ENCODE measurements around the gene DCN.

The DCN gene

DNA sequence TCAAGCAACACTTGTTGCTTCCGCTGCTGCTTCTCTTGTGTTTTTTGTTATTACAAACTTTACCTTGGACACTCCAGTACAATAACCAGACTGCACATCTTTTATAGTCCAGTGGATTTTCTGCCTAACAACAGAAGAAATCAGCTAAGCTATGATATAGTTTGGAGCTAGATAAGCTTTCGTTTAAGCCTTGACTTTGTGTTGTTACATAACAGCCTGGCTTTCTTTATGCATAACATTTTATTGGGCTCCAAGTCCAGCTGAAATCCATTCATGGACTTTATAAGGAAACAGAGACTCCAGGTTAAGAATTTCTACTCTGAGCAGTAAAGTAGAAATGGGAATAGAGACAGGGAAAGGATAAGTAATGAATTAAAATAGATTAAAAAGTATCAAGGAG lies 3.5 kb upstream of the DCN start:
- DNase-seq (ENCODE audit: low spot score) (no peak), FAIRE-seq (no peak)

DNA sequence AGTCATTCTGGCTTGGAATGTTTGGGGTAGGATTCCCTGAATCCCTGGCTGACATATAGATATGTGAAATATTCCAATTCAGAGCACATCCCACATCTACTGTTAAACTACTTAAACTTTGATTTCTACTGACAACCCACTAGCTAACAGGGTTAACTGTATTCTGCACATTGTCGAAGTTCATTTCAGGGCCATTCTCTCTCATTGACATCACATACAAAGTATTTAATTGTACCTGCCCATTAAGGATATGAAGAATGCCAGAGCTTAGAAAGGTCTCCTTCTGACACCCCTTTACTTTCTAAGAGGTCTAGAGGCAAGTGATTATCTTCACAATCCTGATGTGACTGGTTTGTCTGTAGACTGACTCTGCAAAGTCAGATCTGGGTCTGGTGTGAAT lies 2.8 kb upstream of the DCN start:
- FAIRE-seq (no peak), DNase-seq (ENCODE audit: low spot score) (no peak)

DNA sequence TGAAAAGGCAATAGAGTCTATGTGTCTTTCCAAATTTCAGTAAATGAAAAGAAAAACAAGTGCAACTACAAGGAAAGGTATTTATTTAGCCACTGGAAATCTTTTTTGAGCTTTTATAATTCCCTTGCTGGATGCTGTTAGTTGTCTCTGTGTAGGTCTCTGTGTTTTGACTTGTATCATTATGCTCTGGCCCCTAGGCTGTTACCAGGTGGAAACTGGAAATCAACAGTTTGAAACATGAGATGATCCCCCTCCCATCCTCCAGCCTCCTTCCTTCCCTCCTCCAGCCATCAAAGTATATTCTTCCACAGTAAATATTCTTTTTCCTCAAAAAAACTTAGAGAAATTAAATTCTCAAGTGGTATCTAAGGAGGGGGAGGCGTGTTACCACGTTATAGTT lies 934 bp upstream of the DCN start:
- DNase-seq (ENCODE audit: low spot score), result no peak
- FAIRE-seq, result no peak

DNA sequence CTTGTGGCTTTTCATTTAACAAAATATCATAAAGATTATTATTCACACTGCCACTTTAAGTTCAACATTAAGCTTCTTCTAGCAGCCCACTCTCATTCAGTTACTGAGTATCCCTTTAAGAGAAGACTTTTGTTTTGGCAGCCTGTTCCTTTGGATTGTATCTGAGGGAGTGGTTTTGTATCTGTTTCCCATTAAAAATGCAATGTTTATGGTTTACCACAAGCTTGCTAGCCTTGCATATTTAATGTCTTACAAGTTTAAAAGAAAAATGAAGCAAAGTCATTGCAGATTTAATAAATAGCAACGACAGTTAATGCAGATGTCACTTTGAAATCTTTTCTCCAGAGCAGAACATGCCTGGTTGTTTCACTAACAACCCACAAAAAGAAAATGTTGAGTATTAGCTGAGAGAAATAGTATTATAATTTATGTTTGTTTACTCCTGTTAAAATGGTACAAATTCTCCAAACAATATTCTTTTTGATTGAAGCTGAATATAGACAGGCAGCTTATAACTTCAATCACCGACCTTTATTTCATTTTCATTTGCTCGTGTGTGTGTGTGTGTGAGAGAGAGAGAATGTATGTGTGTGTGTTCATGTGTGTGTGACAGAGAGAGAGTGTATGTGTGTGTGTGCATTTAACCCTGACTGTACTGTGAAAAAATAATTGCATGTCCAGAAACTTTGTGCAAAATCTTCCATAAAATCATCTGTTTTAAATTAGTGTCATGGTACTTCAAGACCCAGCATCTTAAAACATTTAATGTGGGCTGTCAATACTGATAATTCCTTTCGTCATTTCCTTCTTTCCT lies 1.8 kb downstream of the DCN start:
- FAIRE-seq, result no peak

DNA sequence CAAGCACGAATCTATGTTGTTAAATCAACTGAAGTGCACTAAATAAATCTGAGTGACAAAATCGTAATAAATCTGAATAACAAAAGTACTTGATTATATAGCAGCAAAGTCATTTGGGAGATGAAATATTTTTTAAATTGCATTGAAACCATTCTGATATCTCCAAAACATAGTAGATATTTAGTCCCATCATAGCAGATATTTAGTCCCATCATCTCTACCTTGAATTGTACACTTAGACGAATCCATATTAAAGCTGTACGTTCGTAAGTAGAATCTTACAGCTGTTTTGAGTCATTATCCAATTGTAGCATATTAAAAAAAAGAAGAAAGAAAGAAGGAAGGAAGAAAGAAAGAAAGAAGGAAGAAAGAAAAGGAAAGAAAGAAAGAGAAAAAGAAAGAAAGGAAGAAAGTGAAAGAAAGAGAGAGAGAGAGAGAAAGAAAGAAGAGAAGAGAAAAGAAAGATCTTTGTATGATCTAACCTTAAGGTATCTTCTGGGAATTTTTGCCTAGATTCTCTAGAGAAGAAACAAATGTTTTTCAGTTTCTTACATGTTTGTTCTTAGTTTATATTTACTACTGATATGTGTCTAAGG lies 2.6 kb downstream of the DCN start:
- FAIRE-seq (no peak), DNase-seq (ENCODE audit: low spot score) (no peak)

More for the DNA sequence above, 1.8 kb downstream of the DCN start:
- no peak for DNase-seq (ENCODE audit: low spot score)

DNA sequence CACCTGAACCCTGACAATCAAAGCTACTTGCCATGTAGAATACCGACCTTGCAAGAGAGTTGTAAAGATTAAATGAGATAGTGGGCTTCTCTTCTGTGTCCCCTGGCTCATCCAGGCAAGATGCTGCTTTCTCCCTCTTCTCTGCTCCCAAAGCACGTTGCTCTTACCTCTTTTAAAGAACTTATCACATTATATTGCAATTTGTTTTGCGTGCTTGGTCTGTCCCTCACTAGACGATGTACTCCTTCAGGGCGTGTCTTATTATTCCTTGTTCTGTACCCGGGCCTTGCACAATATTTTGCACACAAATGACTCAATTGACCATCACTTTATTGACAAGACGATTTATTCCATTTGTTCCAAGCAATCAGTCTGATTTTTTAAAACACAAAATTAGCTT lies 3.3 kb downstream of the DCN start:
- no peak for DNase-seq (ENCODE audit: low spot score)
- no peak for FAIRE-seq

DNA sequence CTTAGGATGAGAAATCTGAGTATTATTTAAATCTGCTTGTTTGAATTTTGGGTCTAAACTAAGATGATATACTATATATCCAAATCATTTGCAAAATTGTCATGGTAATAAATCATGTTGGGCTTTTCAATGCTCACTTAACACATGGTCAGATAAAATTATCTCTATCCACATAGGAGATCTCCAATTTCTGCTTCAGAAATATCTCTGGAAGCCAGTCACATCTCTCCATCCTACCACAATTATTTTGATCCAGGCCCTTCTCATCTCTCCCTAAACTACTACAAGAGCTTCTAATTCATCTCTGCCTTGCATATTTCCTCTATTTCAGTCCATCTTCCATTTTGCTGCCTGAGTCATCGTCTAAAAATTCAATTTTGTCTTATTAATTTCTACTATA lies 3.8 kb downstream of the DCN start:
- no peak for FAIRE-seq
- no peak for DNase-seq (ENCODE audit: low spot score)

DNA sequence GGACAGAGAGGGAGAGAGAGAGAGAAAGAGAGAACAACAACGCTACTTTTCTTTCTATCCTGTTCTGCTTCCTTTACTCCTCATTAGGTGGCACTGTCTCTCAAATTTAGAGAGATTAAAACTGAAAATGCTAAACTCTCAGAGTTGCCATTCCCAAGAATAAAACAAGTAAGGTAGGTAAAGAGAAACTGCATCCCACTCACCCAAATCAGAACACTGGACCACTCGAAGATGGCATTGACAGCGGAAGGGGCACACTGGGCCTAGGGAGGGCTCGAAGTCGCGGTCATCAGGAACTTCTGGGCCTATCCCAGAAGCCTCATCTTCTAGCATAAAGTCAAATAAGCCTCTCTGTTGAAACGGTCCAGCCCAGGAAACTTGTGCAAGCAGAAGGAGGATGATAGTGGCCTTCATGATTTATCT lies 4.5 kb downstream of the DCN start:
- FAIRE-seq (no peak), DNase-seq (ENCODE audit: low spot score) (peak; percentile 27)

DNA sequence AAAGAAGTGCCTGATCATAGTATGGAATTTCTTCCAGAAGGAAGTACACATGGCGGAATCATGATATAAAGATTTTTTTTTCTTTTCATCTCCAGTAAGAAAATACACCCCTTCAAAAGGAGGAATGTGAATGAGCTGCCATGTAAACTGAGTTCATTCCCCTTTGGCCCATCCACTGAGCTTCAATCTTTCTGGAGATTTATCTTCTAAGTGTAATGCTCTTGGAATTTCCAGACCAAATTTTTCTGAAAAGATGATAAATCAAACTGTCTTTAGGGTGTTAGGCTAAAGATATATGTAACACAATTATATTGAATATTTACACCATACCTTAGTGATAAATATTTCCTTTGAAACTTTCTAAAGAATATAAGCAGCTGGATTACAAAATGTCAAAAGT lies 5.2 kb downstream of the DCN start:
- no peak for DNase-seq (ENCODE audit: low spot score)
- no peak for FAIRE-seq

DNA sequence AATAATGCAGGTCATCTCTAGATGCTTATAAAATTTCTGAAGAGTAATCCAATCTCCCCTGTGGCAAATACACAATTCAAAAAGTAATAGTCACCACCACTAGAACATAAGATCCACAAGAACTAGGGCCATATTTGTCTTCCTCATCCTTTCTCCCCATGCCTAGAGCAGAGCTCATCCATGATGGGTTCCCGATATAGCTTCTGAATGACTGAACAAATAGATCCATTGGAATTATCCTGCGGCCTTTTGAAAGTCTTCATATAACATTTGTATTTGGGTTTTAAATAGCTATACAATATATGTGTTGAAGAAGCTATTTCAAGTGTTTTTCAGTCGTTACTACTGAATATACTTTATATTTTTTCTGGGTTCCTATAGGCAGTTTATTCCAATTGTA lies 5.7 kb downstream of the DCN start:
- no peak for FAIRE-seq
- DNase-seq (ENCODE audit: low spot score), result no peak

DNA sequence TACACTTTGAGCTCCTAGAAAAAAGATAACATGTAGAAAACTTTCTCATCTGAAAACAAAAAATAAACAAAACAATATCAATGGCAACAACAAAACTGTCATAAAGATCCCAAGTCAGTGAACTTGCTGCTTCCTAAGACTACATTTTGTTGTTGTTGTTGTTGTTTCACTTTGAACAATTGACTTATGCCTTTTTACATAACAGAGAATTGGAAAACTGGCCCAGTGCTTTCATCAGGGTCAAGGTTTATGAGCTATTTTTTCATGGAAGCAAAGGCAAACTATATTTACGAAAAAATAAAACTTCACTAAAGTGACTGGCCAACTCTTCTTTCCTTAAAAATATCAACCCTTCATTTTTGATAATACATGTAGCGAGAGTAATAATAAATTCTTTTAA lies 6.3 kb downstream of the DCN start:
- FAIRE-seq (no peak), DNase-seq (ENCODE audit: low spot score) (no peak)

DNA sequence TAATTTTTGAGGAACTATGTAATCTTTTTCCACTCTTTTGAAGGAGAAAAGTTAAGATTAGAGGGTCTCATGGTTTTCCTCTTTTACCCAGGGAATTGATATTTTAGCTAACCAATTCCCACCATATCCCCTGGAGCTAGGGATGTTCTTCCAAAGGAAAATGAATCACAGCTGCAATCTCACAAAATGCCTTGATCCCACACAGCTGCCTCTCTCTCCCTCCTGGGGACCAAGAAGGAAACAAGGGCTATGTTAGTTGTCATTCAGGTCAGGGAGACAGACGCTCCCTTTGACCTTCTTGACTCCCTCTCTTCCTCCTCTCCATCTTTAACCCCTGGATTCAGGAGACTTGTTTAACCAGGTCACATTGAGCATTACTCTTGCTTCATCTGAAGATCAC lies 9.5 kb downstream of the DCN start:
- DNase-seq (ENCODE audit: low spot score) (no peak), FAIRE-seq (no peak)

DNA sequence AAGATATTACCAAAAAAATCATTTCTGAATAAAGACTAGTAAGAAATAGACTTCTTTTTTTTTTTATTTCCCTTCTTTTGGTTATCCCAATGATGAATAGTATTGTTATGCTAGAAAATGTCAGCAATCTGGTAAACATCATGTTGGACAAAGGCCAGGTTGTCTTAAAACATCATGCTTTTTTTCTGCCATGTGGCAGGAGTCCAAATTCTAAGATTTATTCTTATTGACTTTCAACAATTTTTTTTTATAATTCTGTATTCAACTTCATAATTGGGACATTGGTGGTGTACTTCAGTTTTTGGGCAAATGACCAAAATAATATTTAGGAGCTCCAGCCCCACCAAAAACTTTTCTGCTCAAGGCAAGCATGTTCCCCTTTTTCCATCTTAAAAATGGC lies 10.5 kb downstream of the DCN start:
- no peak for FAIRE-seq
- DNase-seq (ENCODE audit: low spot score), result no peak

DNA sequence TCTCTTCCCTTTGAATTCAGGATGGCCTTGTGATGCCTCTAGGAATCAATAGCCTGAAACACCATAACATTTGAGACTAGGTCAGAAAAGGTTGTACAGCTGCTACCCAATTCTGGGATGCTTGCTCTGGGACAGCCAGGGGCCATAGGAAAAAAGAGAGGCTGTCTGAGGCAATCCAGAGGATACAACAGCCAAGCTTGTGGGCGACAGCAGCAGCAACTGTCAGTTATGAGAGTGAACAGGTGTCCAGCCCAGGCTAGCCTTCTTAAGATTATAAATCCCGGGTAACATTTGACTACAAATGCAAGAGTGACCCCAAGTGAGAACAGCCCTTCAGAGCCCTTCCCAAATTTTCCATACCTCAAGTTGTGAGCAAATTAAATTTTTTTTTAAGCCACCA lies 11.1 kb downstream of the DCN start:
- FAIRE-seq (no peak), DNase-seq (ENCODE audit: low spot score) (no peak)

DNA sequence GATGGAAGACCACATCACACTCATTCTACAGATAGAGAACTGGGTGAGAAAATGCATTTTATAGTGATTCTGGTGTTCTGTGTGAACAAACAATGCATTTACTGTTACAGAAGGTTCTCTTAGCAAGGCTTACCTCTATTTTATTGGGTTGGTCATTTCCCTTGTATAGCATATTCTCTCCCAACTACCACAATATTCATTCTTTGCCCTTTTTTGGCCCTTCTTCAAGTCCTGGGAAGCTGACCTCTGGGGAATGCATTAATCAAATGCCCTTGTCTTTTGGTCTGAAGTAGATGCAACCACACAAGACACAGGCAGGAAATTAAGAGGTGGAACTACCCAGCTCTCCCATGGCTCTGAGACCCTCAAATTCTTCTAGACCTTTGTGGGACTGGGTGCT lies 19.5 kb downstream of the DCN start:
- no peak for DNase-seq (ENCODE audit: low spot score)
- no peak for FAIRE-seq

DNA sequence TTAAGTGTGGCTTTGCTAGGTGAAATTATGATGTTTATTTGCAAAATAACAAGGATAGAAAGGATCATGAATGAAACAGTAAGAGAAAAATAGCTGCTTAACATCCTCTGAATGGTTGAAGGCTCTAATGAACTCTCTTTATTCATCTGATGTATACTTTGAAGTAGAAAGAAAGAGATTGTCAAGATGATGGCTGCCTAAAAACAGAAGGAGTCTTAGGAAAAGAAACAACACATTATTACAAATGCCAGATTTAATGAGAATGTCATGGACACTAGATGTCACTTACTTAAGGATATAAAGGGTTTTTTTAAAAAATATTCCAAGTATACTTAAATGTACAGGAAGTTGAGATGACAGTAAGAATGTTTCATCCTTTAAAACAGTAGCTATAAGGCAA lies 21.6 kb downstream of the DCN start:
- FAIRE-seq (no peak), DNase-seq (ENCODE audit: low spot score) (no peak)

DNA sequence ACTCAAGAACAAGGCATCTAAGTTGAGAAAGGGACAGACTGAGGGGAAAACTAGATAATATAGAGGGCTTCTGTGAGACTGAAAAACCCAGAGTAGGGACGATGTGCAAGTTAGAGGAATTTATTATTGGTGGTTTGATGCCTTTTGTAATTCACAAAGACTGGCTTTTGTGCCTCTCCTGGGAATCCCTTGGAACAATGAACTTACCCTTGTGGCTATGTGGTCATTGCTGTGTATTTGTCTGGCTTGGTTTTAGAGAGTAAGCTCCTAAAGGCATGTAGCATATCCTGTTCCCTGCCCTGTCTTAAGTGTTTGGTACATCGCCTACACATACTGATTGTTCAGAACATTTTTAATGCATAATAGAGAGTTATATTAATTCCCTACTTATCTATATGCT lies 26.6 kb downstream of the DCN start:
- DNase-seq (ENCODE audit: low spot score), result no peak
- FAIRE-seq, result no peak

DNA sequence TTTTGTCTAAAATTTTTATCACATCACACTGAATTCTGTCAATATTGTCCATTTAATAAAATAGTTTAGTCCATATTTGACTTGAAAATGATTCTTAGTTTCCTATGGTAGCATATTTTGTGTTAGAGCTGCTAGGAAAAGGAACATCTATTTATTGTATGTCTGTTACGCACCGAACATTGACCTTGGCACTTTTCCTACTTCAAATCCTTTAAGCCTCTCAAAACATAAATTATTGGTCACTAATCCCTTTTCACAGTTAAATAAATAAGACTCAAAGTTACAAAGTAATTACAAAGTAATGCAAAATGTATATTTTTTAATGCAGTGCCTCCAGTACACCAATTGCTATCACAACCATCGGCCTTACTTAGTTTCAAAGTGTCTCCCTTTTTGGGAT lies 28.5 kb downstream of the DCN start:
- DNase-seq (ENCODE audit: low spot score) (no peak), FAIRE-seq (no peak)

DNA sequence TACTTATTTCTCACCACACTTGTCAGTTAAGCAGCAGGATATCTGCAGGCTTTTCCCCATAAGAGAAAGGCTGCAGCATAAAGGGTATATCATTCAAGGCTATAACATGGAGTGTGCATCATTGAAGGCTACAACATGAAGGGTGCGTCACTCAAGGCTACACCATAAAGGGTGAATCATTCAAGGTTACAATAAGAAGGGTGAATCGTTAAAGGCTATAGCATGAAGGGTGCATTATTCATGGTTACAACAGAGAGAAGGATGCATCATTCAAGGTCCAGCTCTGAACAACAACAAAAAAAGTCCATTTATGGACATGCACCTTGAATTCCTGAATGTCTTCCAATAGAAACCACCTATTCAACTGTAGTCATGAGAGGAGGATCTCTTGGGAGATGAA lies 38.6 kb downstream of the DCN start:
- DNase-seq (ENCODE audit: low spot score), result no peak
- FAIRE-seq, result no peak

DNA sequence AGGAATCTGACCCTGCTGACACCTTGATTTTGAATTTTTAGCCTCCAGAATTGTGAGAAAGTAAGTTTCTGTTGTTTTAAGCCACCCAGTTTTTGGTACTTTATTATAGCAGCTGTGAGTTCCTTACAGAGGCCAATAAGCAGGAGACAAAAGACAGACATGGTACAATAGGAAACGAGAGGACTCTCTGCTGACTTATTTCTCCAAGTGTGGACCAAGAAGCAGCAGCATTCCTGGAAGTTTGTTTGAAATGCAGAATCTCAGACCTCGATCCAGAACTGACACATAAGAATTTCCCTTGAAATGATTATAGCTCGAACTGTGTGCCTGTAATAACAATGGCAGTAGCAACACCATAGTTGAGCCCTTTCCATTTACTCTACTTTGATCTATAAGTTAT lies 39.4 kb downstream of the DCN start:
- FAIRE-seq (no peak), DNase-seq (ENCODE audit: low spot score) (no peak)

DNA sequence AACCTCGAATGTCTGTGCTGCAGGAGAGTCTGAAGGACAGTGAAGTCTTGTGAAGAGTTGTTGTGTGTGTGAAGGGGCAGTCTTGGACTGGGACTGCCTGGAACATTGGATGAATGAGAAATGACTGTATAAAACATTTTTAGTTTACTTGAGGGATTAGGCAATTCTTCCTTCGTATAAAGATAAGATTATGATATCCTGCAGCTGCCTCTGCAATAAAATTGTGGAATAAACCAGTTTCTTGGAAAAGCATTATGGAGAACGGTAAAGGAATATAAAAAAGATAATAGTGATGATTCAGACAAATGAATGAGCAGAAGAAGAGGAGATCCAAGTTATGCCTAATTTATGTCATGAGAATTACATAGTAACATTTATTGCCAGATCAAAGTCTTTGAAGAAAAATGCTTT lies 40.4 kb downstream of the DCN start:
- FAIRE-seq (no peak), DNase-seq (ENCODE audit: low spot score) (no peak)

DNA sequence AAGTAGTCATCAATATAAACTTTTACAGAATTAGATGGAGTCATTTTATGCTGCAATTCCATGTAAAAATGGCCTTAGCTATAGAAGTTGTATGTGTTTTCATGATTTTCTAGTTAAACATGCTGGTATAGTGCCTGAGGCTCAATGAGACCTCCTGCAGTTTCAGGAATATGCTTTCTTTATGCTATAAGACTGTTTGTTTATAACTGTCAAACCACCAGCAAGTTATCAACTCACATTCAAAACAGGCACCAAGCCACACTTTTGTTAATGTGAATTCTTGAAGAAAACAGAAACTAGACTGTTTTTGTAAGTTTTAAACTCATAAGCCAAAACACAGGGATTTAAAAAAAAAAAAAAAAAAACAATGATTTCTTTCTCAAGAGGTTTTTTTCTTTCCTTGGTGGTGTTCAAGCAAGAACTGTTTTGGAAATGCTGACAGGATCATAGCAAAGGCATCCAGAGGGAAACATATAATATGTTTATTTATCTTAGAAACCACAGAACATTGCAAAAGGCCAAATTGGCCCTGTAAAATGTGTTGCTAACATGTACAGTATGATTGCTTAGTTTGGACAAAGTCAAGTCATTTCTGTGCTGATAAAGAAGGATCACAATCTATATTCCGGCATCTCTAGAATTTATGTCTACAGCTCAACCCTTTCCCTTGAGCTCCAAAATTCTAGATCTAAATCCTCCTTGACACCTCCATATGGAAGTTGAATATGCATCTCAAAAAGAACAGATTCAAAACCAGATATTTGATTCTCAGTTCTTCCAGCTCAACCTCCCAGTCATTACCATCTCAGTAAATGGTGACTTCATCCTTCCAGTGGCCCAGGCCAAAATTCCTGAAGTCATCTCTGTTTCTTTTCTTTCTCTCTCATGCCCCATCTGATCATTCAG lies 42.3 kb downstream of the DCN start:
- DNase-seq (ENCODE audit: low spot score) (no peak), FAIRE-seq (no peak)
